ES-I3 (cell line): ENCODE measurements around the gene EPB41.
"Not testable (repeated sequence)": the region's sequence is repeated elsewhere in the genome, so short reads cannot be mapped to it uniquely, and the experiment has no call there.

ENCODE experiments used
- H3K36me3 ChIP-seq: 2 replicates; pipeline ENCODE4 v1.6.1; 2013; ENCODE audit warnings: mild to moderate bottlenecking, low read length, control low read depth, moderate library complexity; ENCODE audit not compliant: insufficient read depth
- H3K4me1 ChIP-seq: 2 replicates; pipeline ENCODE4 v1.6.1; 2013; ENCODE audit warnings: mild to moderate bottlenecking, control low read depth, low read length; ENCODE audit not compliant: insufficient read depth
- H3K9ac ChIP-seq: 2 replicates; pipeline ENCODE4 v1.6.1; 2013; ENCODE audit warnings: low read depth, mild to moderate bottlenecking, low read length, moderate library complexity
- H3K9me3 ChIP-seq: 2 replicates; pipeline ENCODE4 v1.6.1; 2013; ENCODE audit warnings: mild to moderate bottlenecking, low read length, moderate library complexity; ENCODE audit not compliant: control insufficient read depth, insufficient read depth

Gene EPB41

GRCh38 chr1:29050166-29050565 lies 135.8 kb downstream of the EPB41 start:
- Histone ChIP-seq H3K9me3 (no peaks in the 10 kb centered on the region), H3K9ac (no peak overlapping the region), H3K4me1 (no peaks in the 10 kb centered on the region), H3K36me3 (no peaks in the 10 kb centered on the region)

- Histone ChIP-seq H3K9me3 (no peaks in the 10 kb centered on the region), H3K9ac (no peak overlapping the region), H3K4me1 (no peaks in the 10 kb centered on the region), H3K36me3 (no peaks in the 10 kb centered on the region; the same call in 1 of the 2 replicates)
Measured at GRCh38 chr1:29052100-29052499, 137.7 kb downstream of the EPB41 start.

DNA sequence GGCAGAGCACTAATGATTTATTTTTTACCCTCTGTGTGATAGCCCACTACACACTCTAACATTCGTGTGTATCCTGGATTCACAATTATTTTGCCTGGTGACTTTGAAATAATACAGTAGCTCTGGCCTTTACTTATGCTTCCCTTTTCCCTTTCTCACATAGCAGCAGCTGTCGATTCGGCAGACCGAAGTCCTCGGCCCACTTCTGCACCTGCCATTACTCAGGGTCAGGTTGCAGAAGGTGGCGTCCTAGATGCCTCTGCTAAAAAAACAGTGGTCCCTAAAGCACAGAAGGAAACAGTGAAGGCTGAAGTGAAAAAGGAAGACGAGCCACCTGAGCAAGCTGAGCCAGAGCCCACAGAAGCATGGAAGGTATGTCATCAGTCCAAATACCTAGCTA lies 138.6 kb downstream of the EPB41 start:
- Histone ChIP-seq H3K4me1 (no peaks in the 10 kb centered on the region), H3K36me3 (no peaks in the 10 kb centered on the region; the same call in 1 of the 2 replicates), H3K9me3 (no peaks in the 10 kb centered on the region), H3K9ac (no peak overlapping the region)

DNA sequence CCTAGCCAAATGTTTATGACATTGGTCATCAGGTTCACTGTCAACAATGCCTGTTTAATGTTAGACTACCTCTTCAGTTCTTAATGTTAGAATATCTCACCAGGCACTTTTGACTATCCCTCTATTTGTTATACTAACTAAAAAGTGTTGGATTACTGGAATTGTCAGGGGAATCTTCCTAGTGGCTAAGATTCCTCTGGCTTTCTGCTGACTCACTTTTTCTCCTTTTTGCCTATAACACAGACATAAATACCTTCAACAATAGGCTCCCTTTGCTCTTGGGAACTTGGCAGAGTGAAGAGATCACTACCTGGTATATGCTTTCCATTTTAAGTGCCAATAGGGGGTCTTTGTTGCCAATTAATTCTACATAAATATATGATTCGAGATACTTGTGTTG lies 140.8 kb downstream of the EPB41 start:
- H3K9ac ChIP-seq, result no peak overlapping the region
- H3K9me3 ChIP-seq, result no peaks in the 10 kb centered on the region
- H3K4me1 ChIP-seq, result no peaks in the 10 kb centered on the region
- H3K36me3 ChIP-seq, result no peaks in the 10 kb centered on the region; the same call in 1 of the 2 replicates

DNA sequence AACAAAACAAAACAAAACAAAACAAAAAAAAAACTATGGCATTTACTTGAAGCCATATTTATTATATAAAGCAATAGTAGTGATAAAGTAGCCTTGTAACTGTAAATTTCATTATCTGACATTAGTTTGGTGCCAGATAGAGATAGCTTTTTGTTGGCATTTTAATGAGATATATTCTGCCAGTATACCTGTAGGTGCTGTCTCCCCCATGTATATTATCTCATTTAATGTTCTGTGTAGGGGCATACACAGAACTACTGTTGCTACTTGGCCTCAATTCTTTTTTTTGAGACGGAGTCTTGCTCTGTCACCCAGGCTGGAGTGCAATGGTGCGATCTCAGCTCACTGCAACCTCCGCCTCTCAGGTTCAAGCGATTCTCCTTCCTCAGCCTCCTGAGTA lies 141.9 kb downstream of the EPB41 start:
- no peaks in the 10 kb centered on the region; the same call in 1 of the 2 replicates for H3K36me3 ChIP-seq
- no peaks in the 10 kb centered on the region for H3K4me1 ChIP-seq
- no peak overlapping the region for H3K9ac ChIP-seq
- H3K9me3 ChIP-seq, result no peaks in the 10 kb centered on the region

DNA sequence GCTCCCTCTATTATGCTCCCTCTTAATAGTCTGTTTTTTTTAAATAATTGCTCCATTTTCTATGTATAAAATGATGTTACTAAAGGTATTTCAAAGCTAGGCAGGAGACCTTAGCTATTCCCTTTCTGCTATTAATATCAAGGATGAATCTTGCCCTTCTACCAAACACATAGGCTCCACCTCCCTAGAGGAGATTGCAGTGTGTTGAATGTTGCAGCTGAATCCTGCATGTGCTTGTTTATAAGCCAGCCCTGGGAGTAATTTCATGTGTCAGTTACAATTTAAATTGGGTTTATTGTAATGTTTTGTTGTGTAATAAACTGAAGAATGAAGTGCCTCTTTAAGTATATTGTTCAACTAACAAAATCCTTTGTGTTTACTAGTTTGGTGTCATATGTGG lies 143.3 kb downstream of the EPB41 start:
- H3K36me3 ChIP-seq, result no peaks in the 10 kb centered on the region; the same call in 1 of the 2 replicates
- H3K4me1 ChIP-seq, result peaks cover 6% of the 10 kb centered on the region; the same call in 1 of the 2 replicates
- H3K9me3 ChIP-seq, result no peaks in the 10 kb centered on the region
- H3K9ac ChIP-seq, result no peak overlapping the region

GRCh38 chr1:29062157-29062942 lies 148.0 kb downstream of the EPB41 start:
- Histone ChIP-seq H3K4me1 (peaks cover 6% of the 10 kb centered on the region; the same call in 1 of the 2 replicates), H3K36me3 (no peaks in the 10 kb centered on the region), H3K9ac (no peak overlapping the region), H3K9me3 (no peaks in the 10 kb centered on the region)

GRCh38 chr1:29064064-29064463 lies 149.7 kb downstream of the EPB41 start:
- Histone ChIP-seq H3K36me3 (no peaks in the 10 kb centered on the region), H3K9ac (no peak overlapping the region), H3K9me3 (no peaks in the 10 kb centered on the region), H3K4me1 (peaks cover 6% of the 10 kb centered on the region; the same call in 1 of the 2 replicates)

DNA sequence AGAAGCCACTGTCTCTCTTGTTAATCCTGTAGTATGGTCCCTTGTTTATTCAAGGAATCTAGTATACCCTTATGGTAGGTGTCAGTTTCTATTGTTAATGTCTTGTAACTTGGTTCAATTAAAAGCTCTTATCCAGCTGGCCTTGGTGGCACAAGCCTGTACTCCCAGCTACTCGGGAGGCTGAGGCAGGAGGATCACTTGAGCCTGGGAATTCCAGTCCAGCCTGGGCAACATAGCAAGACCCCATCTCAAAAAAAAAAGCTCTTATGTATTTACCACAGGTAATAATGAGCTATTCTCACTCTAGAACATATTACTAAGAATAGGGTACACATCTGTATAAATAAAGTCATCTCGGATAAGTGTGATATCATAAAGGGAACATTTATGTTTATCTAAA lies 162.8 kb downstream of the EPB41 start:
- Histone ChIP-seq H3K9ac (no peak overlapping the region), H3K4me1 (no peaks in the 10 kb centered on the region), H3K36me3 (0 out of 2 replicates have a peak, but pooled peaks cover 3% of the 10 kb centered on the region), H3K9me3 (no peaks in the 10 kb centered on the region)

DNA sequence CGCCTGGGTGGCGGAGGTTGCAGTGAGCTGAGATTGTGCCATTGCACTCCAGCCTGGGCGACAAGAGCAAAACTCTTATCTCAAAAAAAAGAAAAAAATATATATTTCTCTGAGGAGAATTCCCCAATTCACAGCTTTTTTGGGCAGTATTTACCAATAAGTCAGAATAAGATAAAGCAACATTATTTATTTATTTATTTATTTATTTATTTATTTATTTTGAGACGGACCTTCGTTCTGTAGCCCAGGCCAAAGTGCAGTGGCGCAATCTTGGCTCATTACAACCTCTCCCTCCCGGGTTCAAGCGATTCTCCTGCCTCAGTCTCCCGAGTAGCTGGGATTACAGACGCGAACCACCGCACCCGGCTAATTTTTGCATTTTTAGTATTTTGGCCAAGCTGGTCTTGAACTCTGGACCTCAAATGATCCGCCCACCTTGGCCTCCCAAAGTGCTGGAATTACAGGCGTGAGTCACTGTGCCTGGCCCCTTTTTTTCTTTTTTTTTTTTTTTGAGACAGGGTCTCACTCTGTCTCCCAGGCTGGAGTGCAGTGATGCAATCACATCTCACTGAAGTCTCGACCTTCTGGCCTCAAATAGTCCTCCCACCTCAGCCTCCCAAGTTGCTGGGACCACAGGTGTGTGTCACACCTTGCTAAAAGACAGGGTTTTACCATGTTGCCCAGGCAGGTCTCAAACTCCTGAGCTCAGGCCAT lies 165.7 kb downstream of the EPB41 start:
- not testable (repeated sequence) for H3K9ac ChIP-seq, H3K36me3 ChIP-seq, H3K9me3 ChIP-seq, H3K4me1 ChIP-seq

DNA sequence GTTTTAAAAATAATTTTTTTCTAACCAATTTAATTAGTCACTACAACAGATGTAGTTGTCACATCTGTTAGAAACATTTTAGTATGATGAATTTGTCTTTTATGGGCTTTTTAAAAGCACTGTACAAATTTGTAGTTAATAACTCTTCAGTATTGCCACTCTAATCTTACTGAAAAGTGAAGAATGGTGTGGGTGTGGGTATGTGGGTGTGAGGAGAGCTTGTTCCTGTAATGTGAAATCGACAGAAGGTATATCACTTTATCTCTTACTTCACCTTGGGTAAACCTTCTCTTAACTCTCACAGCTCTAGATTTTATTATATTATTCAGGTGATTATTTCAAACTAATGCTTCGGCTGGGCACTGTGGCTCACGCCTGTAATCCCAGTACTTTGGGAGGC lies 166.8 kb downstream of the EPB41 start:
- Histone ChIP-seq H3K36me3 (0 out of 2 replicates have a peak, but pooled peaks cover 3% of the 10 kb centered on the region), H3K4me1 (no peaks in the 10 kb centered on the region; the same call in 1 of the 2 replicates), H3K9ac (no peak overlapping the region), H3K9me3 (no peaks in the 10 kb centered on the region)

DNA sequence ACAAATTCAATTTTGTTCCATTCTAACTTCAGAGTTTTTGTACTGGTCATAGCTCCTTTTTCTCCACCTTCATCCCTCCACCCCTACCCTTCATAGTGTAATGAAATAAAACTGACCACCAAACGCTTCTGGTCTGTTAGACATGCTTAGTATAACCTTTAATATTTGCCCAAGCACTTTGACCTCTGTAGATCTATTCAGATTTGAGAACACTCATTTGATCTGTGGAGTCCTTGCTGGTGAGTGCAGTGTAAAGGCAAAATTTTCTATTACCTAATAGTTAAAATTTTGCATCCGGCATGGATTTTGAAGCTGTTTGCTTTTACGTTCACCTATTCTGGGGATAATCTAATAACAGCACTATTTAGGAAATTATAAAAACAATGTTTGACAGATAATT lies 168.2 kb downstream of the EPB41 start:
- Histone ChIP-seq H3K4me1 (no peaks in the 10 kb centered on the region; the same call in 1 of the 2 replicates), H3K9ac (no peak overlapping the region), H3K9me3 (no peaks in the 10 kb centered on the region), H3K36me3 (no peaks in the 10 kb centered on the region)

DNA sequence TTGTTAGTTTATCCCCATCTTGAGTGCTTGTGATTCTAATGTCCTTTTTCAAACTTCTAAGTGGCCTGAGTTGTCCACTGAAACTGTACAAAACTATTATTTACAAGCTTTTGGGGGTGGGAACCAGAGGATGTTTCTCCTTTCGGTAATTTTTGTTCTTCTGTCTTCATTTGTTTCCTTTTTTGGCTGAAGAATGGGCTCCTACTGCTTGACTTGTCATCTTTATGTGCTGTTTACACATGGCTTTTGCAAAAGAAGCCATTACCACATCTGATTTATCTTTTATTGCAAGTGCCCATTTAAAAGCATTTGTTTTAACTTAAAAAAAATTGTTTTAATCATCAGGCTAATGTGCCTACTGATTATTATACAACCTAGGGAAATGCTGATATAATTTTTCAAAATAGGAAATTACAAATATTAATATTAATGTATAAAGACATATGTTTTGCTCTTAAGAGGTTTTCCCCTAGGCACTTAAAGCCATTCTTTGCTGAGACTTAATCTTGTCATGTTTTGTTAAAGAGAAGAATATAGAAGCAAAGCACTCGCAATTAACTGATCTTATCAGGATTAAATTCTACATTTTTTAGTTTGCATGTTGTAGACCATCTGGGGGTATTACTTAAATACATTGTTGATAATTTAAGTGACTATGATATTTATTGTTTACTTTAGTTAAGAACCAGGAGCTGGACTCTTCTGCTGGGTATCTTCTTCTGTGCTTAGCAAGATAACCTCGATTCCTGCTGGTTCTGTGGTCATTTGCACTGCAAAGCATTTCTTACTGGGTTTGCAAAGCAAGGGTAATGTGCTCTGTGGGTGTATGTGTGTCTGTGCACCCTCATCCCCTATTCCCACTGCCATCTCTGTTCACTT lies 169.2 kb downstream of the EPB41 start:
- Histone ChIP-seq H3K4me1 (no peaks in the 10 kb centered on the region; the same call in 1 of the 2 replicates), H3K9ac (no peak overlapping the region), H3K36me3 (no peaks in the 10 kb centered on the region), H3K9me3 (no peaks in the 10 kb centered on the region)

- no peak overlapping the region for H3K9ac ChIP-seq
- no peaks in the 10 kb centered on the region for H3K9me3 ChIP-seq
- H3K36me3 ChIP-seq, result no peaks in the 10 kb centered on the region
- H3K4me1 ChIP-seq, result no peaks in the 10 kb centered on the region; the same call in 1 of the 2 replicates
Measured at GRCh38 chr1:29084196-29084521, 169.8 kb downstream of the EPB41 start.
